OCI-LY3 (cell line): ENCODE measurements around the gene OR9G1.

ENCODE experiments used
- H2AFZ ChIP-seq: fragments of 200-600, 300-600 bp; shearing (Covaris generic); 2 replicates; pipeline ENCODE4 v1.6.0; 2014; ENCODE audit warnings: antibody characterized with exemption, low read depth, low read length
- H3K27ac ChIP-seq: fragments of 200-600, 300-600 bp; sonication (generic); 2 replicates; pipeline ENCODE4 v1.5.1; 2014; ENCODE audit warnings: mild to moderate bottlenecking, low read length, moderate library complexity, mixed read lengths
- H3K27me3 ChIP-seq: fragments of 200-600, 300-600 bp; sonication (generic); 2 replicates; pipeline ENCODE4 v1.6.1; 2014; ENCODE audit warnings: low read depth, low read length, mixed read lengths
- H3K36me3 ChIP-seq: fragments of 200-600, 300-600 bp; sonication (generic); replicated peaks from 2 replicates; pipeline ENCODE3; 2014; ENCODE audit warnings: low read depth, low read length, mixed read lengths
- H3K4me1 ChIP-seq: fragments of 300-600, 200-600 bp; sonication (generic); 2 replicates; pipeline ENCODE4 v1.6.1; 2014; ENCODE audit warnings: low read length, mixed read lengths
- H3K4me2 ChIP-seq: fragments of 200-600, 300-600 bp; sonication (generic); 2 replicates; pipeline ENCODE4 v1.6.1; 2014; ENCODE audit warnings: low read length, mixed read lengths
- H3K4me3 ChIP-seq: fragments of 300-600, 200-600 bp; sonication (generic); 2 replicates; pipeline ENCODE4 v1.5.1; 2014; ENCODE audit warnings: antibody characterized with exemption, mild to moderate bottlenecking, low read length, moderate library complexity
- H3K79me2 ChIP-seq: fragments of 300-600, 200-600 bp; shearing (Covaris generic); 2 replicates; pipeline ENCODE4 v1.6.1; 2014; ENCODE audit warnings: mild to moderate bottlenecking, low read length, mixed read lengths
- H3K9ac ChIP-seq: fragments of 300-600, 200-600 bp; shearing (Covaris generic); 2 replicates; pipeline ENCODE4 v1.6.0; 2014; ENCODE audit warnings: mild to moderate bottlenecking, low read length, moderate library complexity
- H3K9me3 ChIP-seq: fragments of 200-600, 300-600 bp; shearing (Covaris generic); 2 replicates; pipeline ENCODE4 v1.6.1; 2014; ENCODE audit warnings: low read length, mixed read lengths; ENCODE audit not compliant: insufficient read depth
- H4K20me1 ChIP-seq: fragments of 200-600, 300-600 bp; sonication (generic); 2 replicates; pipeline ENCODE4 v1.6.1; 2016; ENCODE audit warnings: low read length, mixed read lengths; ENCODE audit not compliant: insufficient read depth
- CTCF ChIP-seq: fragments of 200-600, 300-600 bp; sonication (generic); IDR thresholded peaks from 2 replicates; pipeline ENCODE4 v1.5.1; 2014; ENCODE audit warnings: antibody characterized with exemption, low read length, low read depth
- EZH2phosphoT487 ChIP-seq: fragments of 200-600 bp; shearing (Covaris generic); IDR thresholded peaks from 2 replicates; pipeline ENCODE4 v1.6.1; 2018; ENCODE audit warnings: antibody characterized with exemption, mixed run types, low read depth

OR9G1 gene

GRCh38 chr11:56720513-56720912 lies 21.6 kb downstream of the OR9G1 start:
- Histone ChIP-seq H4K20me1 (no peaks in the 10 kb centered on the region), H2AFZ (no peak overlapping the region), H3K4me1 (peaks cover 5% of the 10 kb centered on the region), H3K9ac (no peak overlapping the region), H3K27ac (no peak overlapping the region), H3K4me3 (no peak overlapping the region), H3K9me3 (no peaks in the 10 kb centered on the region), H3K4me2 (no peak overlapping the region), H3K27me3 (no peaks in the 10 kb centered on the region), H3K36me3 (no peaks in the 10 kb centered on the region), H3K79me2 (no peaks in the 10 kb centered on the region)
- no peak for TF ChIP-seq CTCF
- TF ChIP-seq EZH2phosphoT487: no peak

- Histone ChIP-seq H3K27ac (no peak overlapping the region), H3K36me3 (no peaks in the 10 kb centered on the region), H3K4me2 (no peak overlapping the region), H3K79me2 (no peaks in the 10 kb centered on the region), H3K27me3 (no peaks in the 10 kb centered on the region), H2AFZ (no peak overlapping the region), H3K4me1 (no peaks in the 10 kb centered on the region), H3K9me3 (no peaks in the 10 kb centered on the region), H3K4me3 (no peak overlapping the region), H4K20me1 (no peaks in the 10 kb centered on the region), H3K9ac (no peak overlapping the region)
- no peak for TF ChIP-seq EZH2phosphoT487
- TF ChIP-seq CTCF: no peak
Observed at GRCh38 chr11:56740107-56740506, 41.2 kb downstream of the OR9G1 start.

- Histone ChIP-seq H3K4me2 (no peak overlapping the region), H3K4me1 (no peaks in the 10 kb centered on the region), H4K20me1 (no peaks in the 10 kb centered on the region), H3K27ac (no peak overlapping the region), H3K79me2 (no peaks in the 10 kb centered on the region), H3K9me3 (no peaks in the 10 kb centered on the region), H3K36me3 (no peaks in the 10 kb centered on the region), H3K9ac (no peak overlapping the region), H3K27me3 (no peaks in the 10 kb centered on the region), H3K4me3 (no peak overlapping the region), H2AFZ (no peak overlapping the region)
- no peak for TF ChIP-seq CTCF
Observed at GRCh38 chr11:56740886-56741285, 42.0 kb downstream of the OR9G1 start.

GRCh38 chr11:56748597-56748996 lies 49.7 kb downstream of the OR9G1 start, which contains the start of gene OR9G4:
Gene OR9G4, minus strand, starts transcription at chr11:56748697. Its CDS starts 4,931 bp downstream, at chr11:56743766.
- H3K4me2 ChIP-seq: no peak within 1 kb of the TSS
- H4K20me1 ChIP-seq: no peaks in the 10 kb centered on the region
- H3K4me1 ChIP-seq: no peaks in the 10 kb centered on the region
- H3K9ac ChIP-seq: no peak within 1 kb of the TSS
- H3K4me3 ChIP-seq: no peak within 1 kb of the TSS
- H3K27ac ChIP-seq: no peak within 1 kb of the TSS
- no peaks in the 10 kb centered on the region for H3K79me2 ChIP-seq
- H3K27me3 ChIP-seq: no peaks in the 10 kb centered on the region
- no peak within 1 kb of the TSS for H2AFZ ChIP-seq
- H3K9me3 ChIP-seq: no peaks in the 10 kb centered on the region
- TF ChIP-seq EZH2phosphoT487: no peak
- no peak for TF ChIP-seq CTCF
- no peaks in the 10 kb centered on the region for H3K36me3 ChIP-seq
